D721Med (cell line): ENCODE data around the gene XYLT1.

Experiments
- DNase-seq: peaks from one replicate; pipeline ENCODE4 v3.0.0; 2011; ENCODE audit warnings: low spot score; ENCODE audit not compliant: insufficient read length
- FAIRE-seq: peaks from 2 replicates; lab custom pipeline; 2011; peaks lifted over from hg19 to GRCh38; lab: Jason Lieb, UNC
- CTCF ChIP-seq: IDR thresholded peaks from 2 replicates; pipeline ENCODE4 v1.5.1; 2012; ENCODE audit warnings: mild to moderate bottlenecking, control low read depth; ENCODE audit not compliant: insufficient read depth; ENCODE audit errors: missing control alignments

XYLT1 gene

GRCh38 chr16:17431012-17431411, 39.7 kb downstream of the XYLT1 start:
- FAIRE-seq, result no peak

GRCh38 chr16:17426451-17426850, 44.3 kb downstream of the XYLT1 start:
- TF ChIP-seq CTCF, result no peak
- FAIRE-seq (no peak), DNase-seq (no peak)

More at GRCh38 chr16:17431012-17431411, 39.7 kb downstream of the XYLT1 start:
- TF ChIP-seq CTCF, result no peak
- DNase-seq, result no peak

GRCh38 chr16:17424771-17425170, 46.0 kb downstream of the XYLT1 start:
- DNase-seq (no peak), FAIRE-seq (no peak)
- no peak for TF ChIP-seq CTCF

- FAIRE-seq (no peak), DNase-seq (no peak)
- no peak for TF ChIP-seq CTCF
Observed at GRCh38 chr16:17423221-17423620, 47.5 kb downstream of the XYLT1 start.

GRCh38 chr16:17420816-17421215, 49.9 kb downstream of the XYLT1 start:
- FAIRE-seq (no peak), DNase-seq (no peak)
- no peak for TF ChIP-seq CTCF

- no peak for DNase-seq
- no peak for TF ChIP-seq CTCF
- FAIRE-seq, result no peak
Observed at GRCh38 chr16:17419266-17419665, 51.5 kb downstream of the XYLT1 start.

GRCh38 chr16:17417740-17418139, 53.0 kb downstream of the XYLT1 start:
- TF ChIP-seq CTCF, result no peak
- DNase-seq, result no peak
- FAIRE-seq, result no peak
